Panc1 (cell line): Measurements from ENCODE around the gene ZHX3. TPM values are rescaled to one million over a fixed set of nuclear protein-coding genes. Genes with fewer than 3 reads are reported as not detected.
A peak's percentile ranks its signal among the peaks of the same experiment; 100 is the strongest.

Source experiments
- ATAC-seq: fragments of 200-7000 bp; cut with Tn5 transposase; 2 replicates; pipeline ENCODE4 v1.9.1; 2020; ENCODE audit warnings: mild to moderate bottlenecking, moderate library complexity
- BruUV-seq: library from RNA; stranded (reverse); fragments of 400-500 nt; replicated peaks from 2 replicates; lab custom pipeline; 2021; lab: Mats Ljungman, UMichigan
- CTCF ChIA-PET: fragments of 300-600 bp; sonication (Branson Sonifier 250); formaldehyde crosslinking; loops from one replicate; lab custom pipeline; 2022; ENCODE audit warnings: antibody characterized with exemption; lab: Charles Lee
- POLR2A ChIA-PET: fragments of 300-600 bp; sonication (Branson Sonifier 250); formaldehyde crosslinking; loops from one replicate; lab custom pipeline; 2022; ENCODE audit warnings: antibody characterized with exemption; lab: Charles Lee
- DNase-seq: peaks from one replicate; pipeline ENCODE4 v3.0.0-alpha.2; 2010; ENCODE audit warnings: low read depth, low spot score
- H3K27ac ChIP-seq: 2 replicates; pipeline ENCODE4 v1.5.1; 2011; ENCODE audit warnings: mild to moderate bottlenecking, low read length, inconsistent platforms
- H3K27me3 ChIP-seq: fragments of 200-500 bp; sonication (Bioruptor generic); 2 replicates; pipeline ENCODE4 v1.6.0; 2014; ENCODE audit warnings: low read length, inconsistent platforms; ENCODE audit not compliant: control insufficient read depth, insufficient read depth
- H3K36me3 ChIP-seq: fragments of 200-500 bp; sonication (Bioruptor generic); 2 replicates; pipeline ENCODE4 v1.5.1; 2014; ENCODE audit warnings: inconsistent platforms, mild to moderate bottlenecking, low read length, moderate library complexity; ENCODE audit not compliant: control insufficient read depth, insufficient read depth
- H3K4me1 ChIP-seq: 2 replicates; pipeline ENCODE4 v1.5.1; 2011; ENCODE audit warnings: inconsistent platforms, mild to moderate bottlenecking, low read length, moderate library complexity; ENCODE audit not compliant: control insufficient read depth, insufficient read depth
- H3K4me3 ChIP-seq, 2 experiments: 2 replicates each; pipeline ENCODE4 v1.5.1; 2011 to 2012; ENCODE audit warnings: low read depth in 2 of 2, low read length in 2 of 2, mild to moderate bottlenecking in 2 of 2, inconsistent platforms in 1 of 2, moderate library complexity in 1 of 2
- H3K9me3 ChIP-seq: fragments of 200-500 bp; sonication (Bioruptor generic); 2 replicates; pipeline ENCODE4 v1.5.1; 2014; ENCODE audit warnings: low read depth, mild to moderate bottlenecking, inconsistent platforms, low read length, moderate library complexity; ENCODE audit not compliant: control insufficient read depth, insufficient read depth
- POLR2AphosphoS5 ChIP-seq: IDR thresholded peaks from 2 replicates; pipeline ENCODE4 v1.6.1; 2012; ENCODE audit warnings: mild to moderate bottlenecking, low read depth, low read length, moderate library complexity
- SIN3A ChIP-seq: IDR thresholded peaks from 2 replicates; pipeline ENCODE4 v1.6.1; 2012; ENCODE audit warnings: low read depth, mild to moderate bottlenecking, low read length, moderate library complexity, borderline replicate concordance; ENCODE audit not compliant: insufficient read depth
- TCF7L2 ChIP-seq: IDR thresholded peaks from 2 replicates; pipeline ENCODE4 v1.6.1; 2011; ENCODE audit warnings: mild to moderate bottlenecking, low read depth, low read length, inconsistent platforms
- in situ Hi-C: cut with HindIII; loops from 2 replicates; pipeline ENCODE4 v1.10.0; 2016; ENCODE audit warnings: low sequenced_read_pairs, low pct_unique_long_range_greater_than_20kb
- intact Hi-C: fragments of 100-400 bp; cut with micrococcal nuclease; formaldehyde crosslinking; loops from one replicate; pipeline ENCODE4 v1.10.0; 2022; ENCODE audit not compliant: unreplicated experiment
- total RNA-seq: library from RNA; stranded (reverse); gene quantifications from one replicate; pipeline ENCODE4 v1.2.1, GENCODE V29; 2021; ENCODE audit not compliant: unreplicated experiment
- TF ChIP-seq, protein P1 (sequence below), 2 experiments: IDR thresholded peaks; 2 replicates each; pipeline ENCODE4 v1.6.1; 2011 to 2012; ENCODE audit warnings: low read depth in 2 of 2, control low read depth in 1 of 2, low read length in 1 of 2, mild to moderate bottlenecking in 1 of 2, moderate library complexity in 1 of 2; ENCODE audit not compliant: insufficient read depth in 1 of 2
- TF ChIP-seq, protein P2 (sequence below): fragments of 450-650 bp; IDR thresholded peaks from 2 replicates; pipeline ENCODE4 v1.5.1; 2017; ENCODE audit warnings: mild to moderate bottlenecking

ZHX3 gene
- total RNA-seq, 1 experiment from 2014 or later: 19.8 TPM

DNA sequence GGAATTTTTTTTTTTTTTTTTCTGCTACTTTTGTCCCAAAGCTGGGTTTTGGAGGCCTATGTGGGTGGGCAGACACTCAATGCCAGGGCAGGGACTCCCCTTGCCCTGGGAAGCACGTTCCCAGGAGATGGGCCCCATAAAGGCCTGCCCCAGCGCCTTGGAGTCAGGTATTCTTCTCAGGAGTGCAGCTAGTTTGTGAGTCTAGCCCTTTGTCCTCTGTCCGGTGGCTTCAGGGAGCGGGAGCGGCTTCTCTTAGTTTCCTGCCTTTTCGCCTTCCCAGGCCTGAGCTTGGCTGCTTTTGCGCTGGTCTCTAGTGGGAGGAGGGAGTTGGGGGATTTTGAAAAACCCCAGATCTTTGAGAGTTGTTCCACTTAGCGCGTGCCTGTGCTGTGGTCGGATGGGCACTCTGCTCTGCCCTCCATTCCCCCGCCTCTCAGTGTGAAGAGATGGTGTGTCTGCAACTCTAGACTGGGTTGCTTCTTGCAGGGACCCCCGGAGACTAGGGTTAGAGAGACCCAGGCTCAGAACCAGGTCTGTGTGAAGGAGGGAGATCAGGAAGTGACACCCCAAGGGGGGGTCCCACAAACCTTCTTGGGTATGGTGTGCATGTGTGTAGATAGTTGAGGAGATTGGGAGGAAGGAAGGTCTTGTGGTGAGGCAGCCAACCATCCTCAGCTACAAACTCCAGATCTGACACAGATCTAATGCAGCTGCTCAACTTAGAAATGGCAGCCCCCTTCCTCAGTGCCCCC lies 178.9 kb downstream of the ZHX3 start:
- intact Hi-C loops (no loop called here), in situ Hi-C loops (no loop called here)
- ChIA-PET CTCF (interaction anchor here (0.6 to 1.0 kb wide), 4 partner anchors 65 to 201 kb away, joined by 3 to 4 read pairs (median 3); no protein-coding TSS in a partner anchor), POLR2A (interaction anchor here (0.6 kb wide), 1 partner anchor 202 kb away, joined by 6 read pairs; the partner anchor contains the start of gene LPIN3)
- ATAC-seq (no peak), DNase-seq (no peak)
- Histone ChIP-seq H3K27me3 (no peaks in the 10 kb centered on the region), H3K4me1 (peaks cover 10% of the 10 kb centered on the region), H3K9me3 (no peaks in the 10 kb centered on the region), H3K4me3 (peak overlapping the region; percentile 64 to 77), H3K36me3 (no peaks in the 10 kb centered on the region), H3K27ac (peak overlapping the region; percentile 70)
- BruUV-seq: no TSS peak
- TF ChIP-seq POLR2AphosphoS5 (no peak), SIN3A (no peak), TCF7L2 (no peak)
- TF ChIP-seq, protein P1, sequence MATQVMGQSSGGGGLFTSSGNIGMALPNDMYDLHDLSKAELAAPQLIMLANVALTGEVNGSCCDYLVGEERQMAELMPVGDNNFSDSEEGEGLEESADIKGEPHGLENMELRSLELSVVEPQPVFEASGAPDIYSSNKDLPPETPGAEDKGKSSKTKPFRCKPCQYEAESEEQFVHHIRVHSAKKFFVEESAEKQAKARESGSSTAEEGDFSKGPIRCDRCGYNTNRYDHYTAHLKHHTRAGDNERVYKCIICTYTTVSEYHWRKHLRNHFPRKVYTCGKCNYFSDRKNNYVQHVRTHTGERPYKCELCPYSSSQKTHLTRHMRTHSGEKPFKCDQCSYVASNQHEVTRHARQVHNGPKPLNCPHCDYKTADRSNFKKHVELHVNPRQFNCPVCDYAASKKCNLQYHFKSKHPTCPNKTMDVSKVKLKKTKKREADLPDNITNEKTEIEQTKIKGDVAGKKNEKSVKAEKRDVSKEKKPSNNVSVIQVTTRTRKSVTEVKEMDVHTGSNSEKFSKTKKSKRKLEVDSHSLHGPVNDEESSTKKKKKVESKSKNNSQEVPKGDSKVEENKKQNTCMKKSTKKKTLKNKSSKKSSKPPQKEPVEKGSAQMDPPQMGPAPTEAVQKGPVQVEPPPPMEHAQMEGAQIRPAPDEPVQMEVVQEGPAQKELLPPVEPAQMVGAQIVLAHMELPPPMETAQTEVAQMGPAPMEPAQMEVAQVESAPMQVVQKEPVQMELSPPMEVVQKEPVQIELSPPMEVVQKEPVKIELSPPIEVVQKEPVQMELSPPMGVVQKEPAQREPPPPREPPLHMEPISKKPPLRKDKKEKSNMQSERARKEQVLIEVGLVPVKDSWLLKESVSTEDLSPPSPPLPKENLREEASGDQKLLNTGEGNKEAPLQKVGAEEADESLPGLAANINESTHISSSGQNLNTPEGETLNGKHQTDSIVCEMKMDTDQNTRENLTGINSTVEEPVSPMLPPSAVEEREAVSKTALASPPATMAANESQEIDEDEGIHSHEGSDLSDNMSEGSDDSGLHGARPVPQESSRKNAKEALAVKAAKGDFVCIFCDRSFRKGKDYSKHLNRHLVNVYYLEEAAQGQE (IDR thresholded peaks at IDR 0.05; ENCODE audit: insufficient read depth in 1 of 2, low read depth in 2 of 2, low read length in 1 of 2): no peak
- TF ChIP-seq, protein P2, sequence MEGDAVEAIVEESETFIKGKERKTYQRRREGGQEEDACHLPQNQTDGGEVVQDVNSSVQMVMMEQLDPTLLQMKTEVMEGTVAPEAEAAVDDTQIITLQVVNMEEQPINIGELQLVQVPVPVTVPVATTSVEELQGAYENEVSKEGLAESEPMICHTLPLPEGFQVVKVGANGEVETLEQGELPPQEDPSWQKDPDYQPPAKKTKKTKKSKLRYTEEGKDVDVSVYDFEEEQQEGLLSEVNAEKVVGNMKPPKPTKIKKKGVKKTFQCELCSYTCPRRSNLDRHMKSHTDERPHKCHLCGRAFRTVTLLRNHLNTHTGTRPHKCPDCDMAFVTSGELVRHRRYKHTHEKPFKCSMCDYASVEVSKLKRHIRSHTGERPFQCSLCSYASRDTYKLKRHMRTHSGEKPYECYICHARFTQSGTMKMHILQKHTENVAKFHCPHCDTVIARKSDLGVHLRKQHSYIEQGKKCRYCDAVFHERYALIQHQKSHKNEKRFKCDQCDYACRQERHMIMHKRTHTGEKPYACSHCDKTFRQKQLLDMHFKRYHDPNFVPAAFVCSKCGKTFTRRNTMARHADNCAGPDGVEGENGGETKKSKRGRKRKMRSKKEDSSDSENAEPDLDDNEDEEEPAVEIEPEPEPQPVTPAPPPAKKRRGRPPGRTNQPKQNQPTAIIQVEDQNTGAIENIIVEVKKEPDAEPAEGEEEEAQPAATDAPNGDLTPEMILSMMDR: no peak

DNA sequence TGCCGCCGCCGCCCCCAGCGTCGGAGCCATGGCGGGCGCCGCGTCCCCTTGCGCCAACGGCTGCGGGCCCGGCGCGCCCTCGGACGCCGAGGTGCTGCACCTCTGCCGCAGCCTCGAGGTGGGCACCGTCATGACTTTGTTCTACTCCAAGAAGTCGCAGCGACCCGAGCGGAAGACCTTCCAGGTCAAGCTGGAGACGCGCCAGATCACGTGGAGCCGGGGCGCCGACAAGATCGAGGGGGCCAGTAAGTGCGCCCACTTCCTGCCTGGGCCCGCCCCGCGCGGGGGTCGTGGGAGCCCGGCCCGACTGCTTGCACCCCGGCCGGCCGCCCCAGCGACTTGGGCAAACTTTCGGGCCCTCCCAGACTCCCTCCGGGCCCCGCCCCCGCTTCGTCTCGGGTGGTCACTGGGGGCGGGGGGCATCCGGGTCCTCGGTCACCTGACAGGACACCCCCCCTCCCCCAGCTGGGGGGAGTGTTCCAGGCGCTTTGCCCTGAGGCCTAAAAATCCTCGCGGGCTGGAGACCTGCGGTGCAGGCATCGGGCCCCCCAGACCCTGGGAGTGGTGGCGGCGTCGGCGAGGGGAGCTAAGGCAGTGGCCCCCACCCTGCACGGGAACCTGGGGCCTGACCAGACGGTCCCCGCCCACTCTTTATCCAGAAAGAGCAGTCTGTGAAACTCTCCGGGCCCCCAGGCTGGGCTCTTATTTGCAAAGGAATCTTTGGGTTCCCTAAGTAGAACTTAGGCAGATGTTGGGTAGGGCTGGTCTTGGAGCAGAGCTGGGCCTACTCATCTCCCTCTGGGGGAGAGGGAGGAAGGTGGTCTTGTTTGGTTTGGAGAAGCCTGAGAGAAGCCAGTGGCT lies 179.7 kb downstream of the ZHX3 start:
- intact Hi-C loops (no loop called here), in situ Hi-C loops (no loop called here)
- ATAC-seq (peak; percentile 18), DNase-seq (no peak)
- ChIA-PET CTCF (interaction anchor here (0.6 to 0.7 kb wide), 3 partner anchors 10 to 166 kb away, joined by 3 to 5 read pairs (median 3); no protein-coding TSS in a partner anchor), POLR2A (interaction anchor here (0.6 kb wide), 1 partner anchor 203 kb away, joined by 6 read pairs; the partner anchor contains the start of gene LPIN3)
- Histone ChIP-seq H3K27me3 (no peaks in the 10 kb centered on the region), H3K9me3 (no peaks in the 10 kb centered on the region), H3K36me3 (no peaks in the 10 kb centered on the region), H3K4me3 (peak overlapping the region; percentile 64 to 77), H3K27ac (peak overlapping the region; percentile 70), H3K4me1 (peaks cover 10% of the 10 kb centered on the region)
- no TSS peak for BruUV-seq
- TF ChIP-seq POLR2AphosphoS5 (no peak), TCF7L2 (no peak), SIN3A (no peak)
- TF ChIP-seq, protein P1 (IDR thresholded peaks at IDR 0.05; ENCODE audit: insufficient read depth in 1 of 2, low read depth in 2 of 2, low read length in 1 of 2): no peak
- TF ChIP-seq, protein P2: no peak
